HCT116 (cell line): ENCODE measurements around the gene KAT14. TPM values are rescaled to one million over a fixed set of nuclear protein-coding genes. Genes with fewer than 3 reads are reported as not detected.
"Not testable (repeated sequence)": the region's sequence is repeated elsewhere in the genome, so short reads cannot be mapped to it uniquely, and the experiment has no call there.

Experiments
- ATAC-seq: fragments of 200-7000 bp; cut with Tn5 transposase; 2 replicates; pipeline ENCODE4 v1.9.1; 2020; ENCODE audit warnings: mild to moderate bottlenecking, moderate library complexity
- BruUV-seq: library from RNA; stranded (reverse); fragments of 400-500 nt; replicated peaks from 2 replicates; lab custom pipeline; 2021; lab: Mats Ljungman, UMichigan
- CTCF ChIA-PET: fragments of 300-600 bp; sonication (Branson Sonifier 250); formaldehyde crosslinking; loops from one replicate; lab custom pipeline; 2021; ENCODE audit warnings: antibody characterized with exemption; lab: Charles Lee
- POLR2A ChIA-PET: fragments of 300-600, 350-600 bp; sonication (Branson Sonifier 250); formaldehyde crosslinking; loops from one replicate; lab custom pipeline; 2021; ENCODE audit warnings: antibody characterized with exemption; lab: Charles Lee
- RAD21 ChIA-PET, 2 experiments: fragments of 300-600 bp; sonication (Branson Sonifier 250); formaldehyde crosslinking; loops; one replicate each; lab custom pipeline; 2023; ENCODE audit warnings: low total read pairs in 2 of 2; ENCODE audit not compliant: uncharacterized antibody in 2 of 2, unreplicated experiment in 2 of 2, low non-redundant PET in 1 of 2; lab: Charles Lee
- DNase-seq: peaks from one replicate; pipeline ENCODE4 v3.0.0-alpha.2; 2010; ENCODE audit warnings: low read depth, low spot score
- H2AFZ ChIP-seq: fragments of 200-600 bp; shearing (Covaris generic), sonication (generic); 2 replicates; pipeline ENCODE4 v1.6.1; 2017; ENCODE audit warnings: low read depth, mixed run types, mixed read lengths, antibody characterized with exemption, low read length; ENCODE audit not compliant: poor library complexity, severe bottlenecking
- H3K27ac ChIP-seq: 2 replicates; pipeline ENCODE4 v1.5.1; 2012; ENCODE audit warnings: low read depth, low read length
- H3K27me3 ChIP-seq: fragments of 200-600 bp; sonication (generic); 2 replicates; pipeline ENCODE4 v1.6.1; 2016; ENCODE audit warnings: mixed run types, low read length, mixed read lengths; ENCODE audit not compliant: insufficient read depth
- H3K36me3 ChIP-seq, 2 experiments: fragments of 200-500 bp in 1 of 2; fragments of 200-600 bp in 1 of 2; sonication (Bioruptor generic) in 1 of 2; sonication (generic) in 1 of 2; 2 replicates each; pipeline versions ENCODE4 v1.5.1 to v1.6.1; 2014 to 2016; ENCODE audit warnings: low read length in 2 of 2, inconsistent platforms in 1 of 2, mixed read lengths in 1 of 2, mixed run types in 1 of 2; ENCODE audit not compliant: insufficient read depth in 2 of 2, control insufficient read depth in 1 of 2
- H3K4me1 ChIP-seq, 2 experiments: fragments of 200-600 bp in 1 of 2; sonication (generic) in 1 of 2; 2 replicates each; pipeline versions ENCODE4 v1.5.1 to v1.6.1; 2012 to 2017; ENCODE audit warnings: low read length in 2 of 2, inconsistent platforms in 1 of 2, mild to moderate bottlenecking in 1 of 2, mixed read lengths in 1 of 2, mixed run types in 1 of 2, moderate library complexity in 1 of 2; ENCODE audit not compliant: insufficient read depth in 2 of 2, control insufficient read depth in 1 of 2
- H3K4me2 ChIP-seq: fragments of 200-600 bp; sonication (generic); 2 replicates; pipeline ENCODE4 v1.6.1; 2017; ENCODE audit warnings: mixed run types, low read length, mixed read lengths
- H3K4me3 ChIP-seq, 2 experiments: fragments of 200-600 bp in 1 of 2; sonication (generic) in 1 of 2; replicated peaks in 1 of 2; 2 replicates each; pipeline ENCODE4 v1.5.1; 2011 to 2016; ENCODE audit warnings: low read length in 2 of 2, control low read depth in 1 of 2, low read depth in 1 of 2, mild to moderate bottlenecking in 1 of 2, mixed read lengths in 1 of 2, mixed run types in 1 of 2
- H3K79me2 ChIP-seq: fragments of 200-600 bp; sonication (generic); 2 replicates; pipeline ENCODE4 v1.6.1; 2017; ENCODE audit warnings: mild to moderate bottlenecking, mixed run types, low read length, moderate library complexity, mixed read lengths; ENCODE audit not compliant: insufficient read depth
- H3K9ac ChIP-seq: fragments of 200-600 bp; sonication (generic); 2 replicates; pipeline ENCODE4 v1.6.1; 2016; ENCODE audit warnings: low read length, mixed read lengths
- H3K9me2 ChIP-seq: fragments of 200-600 bp; sonication (generic), shearing (Covaris generic); 2 replicates; pipeline ENCODE4 v1.6.1; 2017; ENCODE audit warnings: mixed run types, mild to moderate bottlenecking, moderate library complexity; ENCODE audit not compliant: insufficient read depth
- H3K9me3 ChIP-seq, 2 experiments: fragments of 200-500 bp in 1 of 2; fragments of 200-600 bp in 1 of 2; sonication (Bioruptor generic) in 1 of 2; sonication (generic) in 1 of 2; 2 replicates each; pipeline ENCODE4 v1.6.1; 2014 to 2017; ENCODE audit warnings: low read length in 2 of 2, mixed read lengths in 2 of 2, inconsistent platforms in 1 of 2, low read depth in 1 of 2, mild to moderate bottlenecking in 1 of 2, mixed run types in 1 of 2, moderate library complexity in 1 of 2; ENCODE audit not compliant: control insufficient read depth in 1 of 2, insufficient read depth in 1 of 2
- H4K20me1 ChIP-seq: fragments of 200-600 bp; sonication (generic), shearing (Covaris generic); 2 replicates; pipeline ENCODE4 v1.6.1; 2017; ENCODE audit warnings: mixed run types, mild to moderate bottlenecking, moderate library complexity; ENCODE audit not compliant: insufficient read depth
- CBX3 ChIP-seq: IDR thresholded peaks from 2 replicates; pipeline ENCODE4 v1.6.1; 2012; ENCODE audit warnings: low read depth
- CEBPB ChIP-seq: IDR thresholded peaks from 2 replicates; pipeline ENCODE4 v1.6.1; 2012; ENCODE audit warnings: low read depth
- CTCF ChIP-seq, 3 experiments: fragments of 200-600 bp in 1 of 3; sonication (generic) in 1 of 3; IDR thresholded peaks in 2 of 3; conservative IDR thresholded peaks in 1 of 3; 2 replicates each; pipeline ENCODE4 v1.5.1; 2012 to 2017; ENCODE audit warnings: low read depth in 2 of 3, low read length in 2 of 3, antibody characterized with exemption in 1 of 3, borderline replicate concordance in 1 of 3, control low read depth in 1 of 3, mild to moderate bottlenecking in 1 of 3, mixed read lengths in 1 of 3, mixed run types in 1 of 3, moderate library complexity in 1 of 3; ENCODE audit not compliant: insufficient read depth in 1 of 3
- EGR1 ChIP-seq: IDR thresholded peaks from 2 replicates; pipeline ENCODE4 v1.6.1; 2012; ENCODE audit warnings: low read depth
- ELF1 ChIP-seq: IDR thresholded peaks from 2 replicates; pipeline ENCODE4 v1.6.1; 2012; ENCODE audit warnings: low read depth, borderline replicate concordance
- EZH2 ChIP-seq: fragments of 200-600 bp; sonication (generic); IDR thresholded peaks from 2 replicates; pipeline ENCODE4 v1.6.1; 2017; ENCODE audit warnings: antibody characterized with exemption, mixed run types
- EZH2phosphoT487 ChIP-seq: fragments of 200-600 bp; IDR thresholded peaks from 2 replicates; pipeline ENCODE4 v1.6.1; 2018; ENCODE audit warnings: antibody characterized with exemption, borderline replicate concordance
- JUND ChIP-seq: IDR thresholded peaks from 2 replicates; pipeline ENCODE4 v1.6.1; 2012
- MAX ChIP-seq: IDR thresholded peaks from 2 replicates; pipeline ENCODE4 v1.6.1; 2012
- POLR2A ChIP-seq: IDR thresholded peaks from 2 replicates; pipeline ENCODE4 v1.7.0; 2011; ENCODE audit warnings: borderline replicate concordance; ENCODE audit not compliant: insufficient read depth, insufficient read length; ENCODE audit errors: extremely low read depth
- POLR2AphosphoS5 ChIP-seq: IDR thresholded peaks from 2 replicates; pipeline ENCODE4 v1.6.1; 2011; ENCODE audit warnings: mild to moderate bottlenecking, low read depth, low read length, moderate library complexity
- RAD21 ChIP-seq: IDR thresholded peaks from 2 replicates; pipeline ENCODE4 v1.6.1; 2012; ENCODE audit warnings: low read depth, mild to moderate bottlenecking
- SIN3A ChIP-seq: IDR thresholded peaks from 2 replicates; pipeline ENCODE4 v1.6.1; 2012; ENCODE audit warnings: low read depth
- SP1 ChIP-seq: IDR thresholded peaks from 2 replicates; pipeline ENCODE4 v1.6.1; 2012; ENCODE audit warnings: low read depth
- TCF7L2 ChIP-seq: IDR thresholded peaks from 2 replicates; pipeline ENCODE4 v1.7.0; 2011; ENCODE audit warnings: borderline replicate concordance, inconsistent platforms; ENCODE audit not compliant: insufficient read depth, insufficient read length; ENCODE audit errors: extremely low read depth
- intact Hi-C: fragments of 100-400 bp; cut with micrococcal nuclease; formaldehyde crosslinking; loops from 2 replicates; pipeline ENCODE4 v1.10.0; 2022
- total RNA-seq: library from RNA; stranded (reverse); gene quantifications from one replicate; pipeline ENCODE4 v1.2.1, GENCODE V29; 2021; ENCODE audit not compliant: unreplicated experiment
- TF ChIP-seq, protein P1 (sequence below): IDR thresholded peaks from 2 replicates; pipeline ENCODE4 v1.6.1; 2012

The KAT14 gene
- total RNA-seq, 1 experiment from 2014 or later = 11.4 TPM

GRCh38 chr20:18094191-18094590 is 43.5 kb upstream of the KAT14 start:
- Histone ChIP-seq H3K9me2 (no peaks in the 10 kb centered on the region), H3K4me2 (no peak overlapping the region), H3K9me3 (no peaks in the 10 kb centered on the region), H3K9ac (no peak overlapping the region), H3K36me3 (no peaks in the 10 kb centered on the region), H3K4me3 (no peak overlapping the region), H3K79me2 (no peaks in the 10 kb centered on the region), H3K27ac (no peak overlapping the region), H3K4me1 (no peaks in the 10 kb centered on the region), H4K20me1 (no peaks in the 10 kb centered on the region), H2AFZ (no peak overlapping the region), H3K27me3 (no peaks in the 10 kb centered on the region)
- intact Hi-C loops = no loop called here
- ChIA-PET CTCF (no interaction called here), POLR2A (no interaction called here), RAD21 (no interaction called here)
- BruUV-seq = no TSS peak
- DNase-seq = no peak
- no peak for TF ChIP-seq TCF7L2
- no peak for TF ChIP-seq EZH2
- TF ChIP-seq MAX = no peak
- no peak for TF ChIP-seq POLR2A
- TF ChIP-seq SIN3A = no peak
- TF ChIP-seq, protein P1, sequence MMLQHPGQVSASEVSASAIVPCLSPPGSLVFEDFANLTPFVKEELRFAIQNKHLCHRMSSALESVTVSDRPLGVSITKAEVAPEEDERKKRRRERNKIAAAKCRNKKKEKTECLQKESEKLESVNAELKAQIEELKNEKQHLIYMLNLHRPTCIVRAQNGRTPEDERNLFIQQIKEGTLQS = no peak
- TF ChIP-seq RAD21 = no peak
- no peak for TF ChIP-seq SP1
- TF ChIP-seq CBX3 = no peak
- no peak for TF ChIP-seq POLR2AphosphoS5
- TF ChIP-seq EZH2phosphoT487 = no peak
- TF ChIP-seq CEBPB = no peak
- no peak for TF ChIP-seq JUND
- TF ChIP-seq EGR1 = no peak
- TF ChIP-seq CTCF (IDR thresholded peaks at IDR 0.05 in 2 of 3, conservative IDR thresholded peaks at IDR 0.05 in 1 of 3; ENCODE audit: borderline replicate concordance in 1 of 3, insufficient read depth in 1 of 3, low read depth in 2 of 3, low read length in 2 of 3) = no peak
- TF ChIP-seq ELF1 = no peak
- ATAC-seq = no peak

GRCh38 chr20:18100569-18100968 is 37.1 kb upstream of the KAT14 start:
- H3K9me3 ChIP-seq, H3K4me2 ChIP-seq, H3K4me3 ChIP-seq, H3K27ac ChIP-seq, H3K9ac ChIP-seq, H2AFZ ChIP-seq, CTCF ChIA-PET, DNase-seq, H3K4me1 ChIP-seq, H3K36me3 ChIP-seq, H3K79me2 ChIP-seq, intact Hi-C loops, H3K27me3 ChIP-seq, ATAC-seq, POLR2A ChIA-PET, BruUV-seq, RAD21 ChIA-PET, H3K9me2 ChIP-seq, H4K20me1 ChIP-seq: not testable (repeated sequence)
